ENCODE data around the gene RSAD2. TPM values are rescaled to one million over a fixed set of nuclear protein-coding genes. Genes with fewer than 3 reads are reported as not detected.

The RSAD2 gene
- total RNA-seq, 1 donor from 2014 or later: 25.7 TPM

DNA sequence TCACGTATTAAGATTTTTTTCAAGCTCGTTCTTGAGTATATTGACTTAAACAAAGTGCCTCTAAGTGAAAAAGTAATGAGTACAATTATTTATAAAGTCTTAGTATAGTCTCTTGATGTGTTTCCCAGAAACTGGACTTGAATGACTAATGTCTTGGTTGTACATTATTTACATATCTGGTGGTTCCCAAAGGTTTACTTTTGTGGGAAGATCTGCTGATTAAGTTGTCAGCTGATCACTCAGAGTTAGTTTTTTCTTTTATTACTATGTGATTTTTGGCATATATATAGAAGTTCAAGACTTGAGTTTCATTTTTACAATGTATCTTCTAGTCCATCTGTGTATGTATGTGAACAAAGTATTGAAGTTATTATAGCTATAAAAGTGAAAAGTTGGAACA lies 69.1 kb downstream of the RSAD2 start:
- no peak overlapping the region for H3K4me3 ChIP-seq
- H3K36me3 ChIP-seq: no peaks in the 10 kb centered on the region
- DNase-seq: no peak
- no peak for ATAC-seq
- no peaks in the 10 kb centered on the region for H3K4me1 ChIP-seq
- no peak for TF ChIP-seq CTCF (IDR thresholded peaks at IDR 0.05)
- no peaks in the 10 kb centered on the region for H3K9me3 ChIP-seq
- no peak overlapping the region for H3K27ac ChIP-seq
- intact Hi-C loops (cut with DNase I): no loop called here
- H3K27me3 ChIP-seq: no peaks in the 10 kb centered on the region

Other genes with a start within 250 kb of the RSAD2 start
- gene CMPK2, start 11.9 kb upstream of the RSAD2 start, total RNA-seq: 23.2 TPM
- 16.0 TPM for gene RNF144A, start 39.6 kb downstream of the RSAD2 start, total RNA-seq

Measured in upper lobe of right lung (tissue), 1 donor.